K562 (cell line): Measurements from ENCODE around the gene GRB2. TPM values are rescaled to one million over a fixed set of nuclear protein-coding genes. Genes with fewer than 3 reads are reported as not detected.

ENCODE experiments used
- CBFA2T2 ChIP-seq: fragments of 450-650 bp; conservative IDR thresholded peaks from 2 replicates; pipeline ENCODE4 v1.6.1; 2017; ENCODE audit warnings: mild to moderate bottlenecking
- EP400 ChIP-seq: fragments of 450-650 bp; IDR thresholded peaks from 2 replicates; pipeline ENCODE4 v1.6.1; 2017; ENCODE audit warnings: antibody characterized with exemption, mild to moderate bottlenecking, moderate library complexity
- ESRRB ChIP-seq: fragments of 250-450 bp; sonication (Bioruptor Pico); IDR thresholded peaks from 2 replicates; pipeline ENCODE4 v1.5.0; 2020; ENCODE audit warnings: mild to moderate bottlenecking, moderate library complexity, borderline replicate concordance
- ETS2 ChIP-seq: IDR thresholded peaks from 2 replicates; pipeline ENCODE4 v1.6.1; 2016; ENCODE audit warnings: borderline replicate concordance, missing genetic modification characterization, mild to moderate bottlenecking, moderate library complexity, missing compliant biosample characterization; ENCODE audit not compliant: poor library complexity, severe bottlenecking
- FUS ChIP-seq: fragments of 200-400 bp; formaldehyde crosslinking; optimal IDR thresholded peaks from 2 replicates; pipeline ENCODE3; 2017; ENCODE audit warnings: low read depth, low read length
- GTF2A2 ChIP-seq: IDR thresholded peaks from 2 replicates; pipeline ENCODE4 v1.6.1; 2016; ENCODE audit warnings: mild to moderate bottlenecking, missing genetic modification characterization, missing compliant biosample characterization
- GTF2E2 ChIP-seq: fragments of 200-800 bp; sonication (Bioruptor generic); IDR thresholded peaks from 2 replicates; pipeline ENCODE4 v1.6.1; 2016; ENCODE audit warnings: missing genetic modification characterization, missing compliant biosample characterization
- LCOR ChIP-seq: sonication (generic); formaldehyde crosslinking; IDR thresholded peaks from 2 replicates; pipeline ENCODE4 v1.8.0; 2022; ENCODE audit warnings: mild to moderate bottlenecking, missing genetic modification reagents
- MCM7 ChIP-seq, 2 experiments: fragments of 450-650 bp; IDR thresholded peaks; 2 replicates each; pipeline ENCODE4 v1.6.1; 2016 to 2018
- MED1 ChIP-seq: sonication (generic); formaldehyde crosslinking; IDR thresholded peaks from 2 replicates; pipeline ENCODE4 v1.8.1; 2023; ENCODE audit warnings: missing genetic modification reagents, borderline replicate concordance
- PHF20 ChIP-seq: fragments of 450-650 bp; IDR thresholded peaks from 2 replicates; pipeline ENCODE4 v1.6.1; 2018; ENCODE audit not compliant: partially characterized antibody
- PHF21A ChIP-seq: fragments of 450-650 bp; IDR thresholded peaks from 2 replicates; pipeline ENCODE4 v1.6.1; 2017; ENCODE audit warnings: low read depth, borderline replicate concordance
- PURB ChIP-seq: sonication (generic); formaldehyde crosslinking; IDR thresholded peaks from 2 replicates; pipeline ENCODE4 v1.9.0; 2021; ENCODE audit warnings: low read depth, mild to moderate bottlenecking, missing genetic modification reagents
- RBM14 ChIP-seq: fragments of 200-400 bp; formaldehyde crosslinking; IDR thresholded peaks from 2 replicates; pipeline ENCODE4 v1.6.1; 2018; ENCODE audit warnings: low read depth, mild to moderate bottlenecking, low read length, moderate library complexity, borderline replicate concordance; ENCODE audit not compliant: insufficient read depth
- SNRNP70 ChIP-seq: fragments of 200-400 bp; formaldehyde crosslinking; optimal IDR thresholded peaks from 2 replicates; pipeline ENCODE3; 2017; ENCODE audit warnings: low read depth, low read length
- ZNF140 ChIP-seq: fragments of 250-450 bp; sonication (Bioruptor Pico); IDR thresholded peaks from 2 replicates; pipeline ENCODE4 v1.8.0; 2021; ENCODE audit warnings: moderate library complexity, mild to moderate bottlenecking, inconsistent platforms
- polyA plus RNA-seq, 8 experiments: library from polyadenylated mRNA; depleted of rRNA in 4 of 8; stranded (reverse) in 5 of 8; unstranded in 3 of 8; fragments of >200 nt; fragmentation: Nextera tagmentation in 2 of 8; fragmentation: Illumina TruSeq in 1 of 8; extraction: Ambion mirVana in 2 of 8; extraction: Trizol in 1 of 8; gene quantifications; 2 replicates each; pipeline versions ENCODE4 v1.2.1 to v1.2.3, GENCODE V29; 2011 to 2014; ENCODE audit warnings: inconsistent platforms in 1 of 8, missing spikeins in 1 of 8
- total RNA-seq, 7 experiments: library from RNA; depleted of rRNA in 6 of 7; stranded (reverse); fragments of >200 nt in 6 of 7; fragmentation: Illumina TruSeq in 2 of 7; extraction: Trizol in 2 of 7; gene quantifications; 2 replicates each; pipeline versions ENCODE4 v1.2.1 to v1.2.3, GENCODE V29; 2011 to 2021; ENCODE audit warnings: low replicate concordance in 1 of 7
- TF ChIP-seq, protein P1 (sequence below): fragments of 250-450 bp; sonication (Bioruptor Pico); IDR thresholded peaks from 2 replicates; pipeline ENCODE4 v1.8.0; 2021; ENCODE audit warnings: moderate library complexity, mild to moderate bottlenecking, inconsistent platforms
- TF ChIP-seq, protein P2 (sequence below): sonication (generic); formaldehyde crosslinking; IDR thresholded peaks from 2 replicates; pipeline ENCODE4 v1.4.0; 2020; ENCODE audit warnings: mild to moderate bottlenecking, missing genetic modification reagents
- TF ChIP-seq, protein P3 (sequence below): sonication (generic); formaldehyde crosslinking; IDR thresholded peaks from 2 replicates; pipeline ENCODE4 v1.8.0; 2022; ENCODE audit warnings: mild to moderate bottlenecking, missing genetic modification reagents

Gene GRB2
- total and polyA plus RNA-seq, 9 of the 15 experiments (the other 6 are each of a cell fraction or from before 2014, with no cell fraction given): 57.2 to 136 (median 84.8) TPM

DNA sequence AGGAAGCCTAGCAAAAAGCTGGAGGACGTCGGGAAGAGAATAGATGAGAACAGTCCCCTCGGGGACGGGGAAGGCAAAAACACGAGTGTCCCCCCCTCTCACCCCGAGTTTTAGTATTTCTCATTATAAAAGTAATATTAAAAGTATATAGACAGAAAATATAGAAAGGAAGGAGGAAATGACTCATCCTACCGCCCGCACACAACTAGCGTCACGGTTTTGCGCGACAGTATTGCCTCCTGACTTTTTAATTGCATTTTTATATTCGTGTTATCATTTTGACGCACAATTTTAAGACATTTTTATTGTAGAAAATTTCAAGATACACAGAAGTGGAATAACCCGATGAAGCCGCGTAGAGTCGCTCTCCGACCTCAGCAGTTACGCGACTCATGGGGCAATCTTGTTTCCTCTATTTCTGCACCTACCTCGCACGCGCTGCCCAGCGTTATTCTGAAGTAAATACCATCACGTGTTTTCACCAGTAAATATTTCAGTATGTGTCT is 115.6 kb downstream of the GRB2 start (continued):
- no peak for TF ChIP-seq ZNF140 (CRISPR knock-in tag)
- TF ChIP-seq ESRRB (CRISPR knock-in tag): no peak
- TF ChIP-seq PHF20: peak; percentile 48
- TF ChIP-seq, protein P1, sequence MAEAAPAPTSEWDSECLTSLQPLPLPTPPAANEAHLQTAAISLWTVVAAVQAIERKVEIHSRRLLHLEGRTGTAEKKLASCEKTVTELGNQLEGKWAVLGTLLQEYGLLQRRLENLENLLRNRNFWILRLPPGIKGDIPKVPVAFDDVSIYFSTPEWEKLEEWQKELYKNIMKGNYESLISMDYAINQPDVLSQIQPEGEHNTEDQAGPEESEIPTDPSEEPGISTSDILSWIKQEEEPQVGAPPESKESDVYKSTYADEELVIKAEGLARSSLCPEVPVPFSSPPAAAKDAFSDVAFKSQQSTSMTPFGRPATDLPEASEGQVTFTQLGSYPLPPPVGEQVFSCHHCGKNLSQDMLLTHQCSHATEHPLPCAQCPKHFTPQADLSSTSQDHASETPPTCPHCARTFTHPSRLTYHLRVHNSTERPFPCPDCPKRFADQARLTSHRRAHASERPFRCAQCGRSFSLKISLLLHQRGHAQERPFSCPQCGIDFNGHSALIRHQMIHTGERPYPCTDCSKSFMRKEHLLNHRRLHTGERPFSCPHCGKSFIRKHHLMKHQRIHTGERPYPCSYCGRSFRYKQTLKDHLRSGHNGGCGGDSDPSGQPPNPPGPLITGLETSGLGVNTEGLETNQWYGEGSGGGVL (CRISPR knock-in tag): no peak
- TF ChIP-seq ETS2 (tag): peak; percentile 24
- TF ChIP-seq GTF2E2 (tag): peak; percentile 48; the same call in 1 of the 2 replicates
- no peak for TF ChIP-seq MCM7 (IDR thresholded peaks at IDR 0.05)
- no peak for TF ChIP-seq PHF21A
- TF ChIP-seq MED1 (CRISPR knock-in tag): no peak
- TF ChIP-seq CBFA2T2: no peak
- TF ChIP-seq, protein P2, sequence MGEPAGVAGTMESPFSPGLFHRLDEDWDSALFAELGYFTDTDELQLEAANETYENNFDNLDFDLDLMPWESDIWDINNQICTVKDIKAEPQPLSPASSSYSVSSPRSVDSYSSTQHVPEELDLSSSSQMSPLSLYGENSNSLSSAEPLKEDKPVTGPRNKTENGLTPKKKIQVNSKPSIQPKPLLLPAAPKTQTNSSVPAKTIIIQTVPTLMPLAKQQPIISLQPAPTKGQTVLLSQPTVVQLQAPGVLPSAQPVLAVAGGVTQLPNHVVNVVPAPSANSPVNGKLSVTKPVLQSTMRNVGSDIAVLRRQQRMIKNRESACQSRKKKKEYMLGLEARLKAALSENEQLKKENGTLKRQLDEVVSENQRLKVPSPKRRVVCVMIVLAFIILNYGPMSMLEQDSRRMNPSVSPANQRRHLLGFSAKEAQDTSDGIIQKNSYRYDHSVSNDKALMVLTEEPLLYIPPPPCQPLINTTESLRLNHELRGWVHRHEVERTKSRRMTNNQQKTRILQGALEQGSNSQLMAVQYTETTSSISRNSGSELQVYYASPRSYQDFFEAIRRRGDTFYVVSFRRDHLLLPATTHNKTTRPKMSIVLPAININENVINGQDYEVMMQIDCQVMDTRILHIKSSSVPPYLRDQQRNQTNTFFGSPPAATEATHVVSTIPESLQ (CRISPR knock-in tag): no peak
- no peak for TF ChIP-seq FUS
- TF ChIP-seq RBM14: no peak
- TF ChIP-seq LCOR (CRISPR knock-in tag): no peak; the same call in 1 of the 2 replicates
- TF ChIP-seq PURB (CRISPR knock-in tag): no peak
- TF ChIP-seq, protein P3, sequence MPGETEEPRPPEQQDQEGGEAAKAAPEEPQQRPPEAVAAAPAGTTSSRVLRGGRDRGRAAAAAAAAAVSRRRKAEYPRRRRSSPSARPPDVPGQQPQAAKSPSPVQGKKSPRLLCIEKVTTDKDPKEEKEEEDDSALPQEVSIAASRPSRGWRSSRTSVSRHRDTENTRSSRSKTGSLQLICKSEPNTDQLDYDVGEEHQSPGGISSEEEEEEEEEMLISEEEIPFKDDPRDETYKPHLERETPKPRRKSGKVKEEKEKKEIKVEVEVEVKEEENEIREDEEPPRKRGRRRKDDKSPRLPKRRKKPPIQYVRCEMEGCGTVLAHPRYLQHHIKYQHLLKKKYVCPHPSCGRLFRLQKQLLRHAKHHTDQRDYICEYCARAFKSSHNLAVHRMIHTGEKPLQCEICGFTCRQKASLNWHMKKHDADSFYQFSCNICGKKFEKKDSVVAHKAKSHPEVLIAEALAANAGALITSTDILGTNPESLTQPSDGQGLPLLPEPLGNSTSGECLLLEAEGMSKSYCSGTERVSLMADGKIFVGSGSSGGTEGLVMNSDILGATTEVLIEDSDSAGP (CRISPR knock-in tag): no peak
- peak; percentile 33; the same call in 1 of the 2 replicates for TF ChIP-seq EP400
- TF ChIP-seq GTF2A2 (tag): no peak
- TF ChIP-seq SNRNP70: no peak
